ENCODE data around the gene DRD1. TPM values are rescaled to one million over a fixed set of nuclear protein-coding genes. Genes with fewer than 3 reads are reported as not detected.

DRD1 gene
- polyA plus RNA-seq, 1 of the 3 experiments (the other 2 are of a cell fraction) = not detected

DNA sequence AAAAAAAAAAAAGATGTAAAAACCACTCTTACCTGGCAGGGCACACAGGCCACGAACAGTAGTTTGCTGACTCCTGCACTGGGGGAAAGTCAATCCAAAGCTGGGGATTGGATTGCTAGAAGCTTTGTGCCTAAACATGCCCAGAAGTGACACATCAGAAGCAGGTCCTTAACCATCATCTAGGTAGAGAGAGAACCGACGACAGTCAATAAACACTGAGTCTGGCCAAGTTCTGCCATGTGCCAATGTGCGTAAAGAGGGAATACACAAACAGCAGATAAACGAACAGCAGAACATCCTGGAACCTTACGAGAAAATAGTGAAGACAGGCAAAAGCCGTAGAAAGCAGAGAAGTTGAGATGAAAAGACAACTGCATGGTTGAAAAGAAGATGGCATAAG, 49.3 kb upstream of the DRD1 start:
- H3K9me2 ChIP-seq = no peaks in the 10 kb centered on the region
- H3K27me3 ChIP-seq (ENCODE audit: insufficient read depth) = no peaks in the 10 kb centered on the region
- ChIA-PET POLR2A (no interaction called here), CTCF (no interaction called here)
- WGBS (ENCODE audit: low lambda C conversion rate) = 95% methylated on average over 7 of the region's 7 CpGs
- no peak for DNase-seq
- H3K4me2 ChIP-seq = no peak overlapping the region
- no peak overlapping the region for H3K27ac ChIP-seq (ENCODE audit: low read depth in 2 of 2, low read length in 1 of 2)
- H3F3A ChIP-seq (replicated peaks; ENCODE audit: insufficient read depth) = no peaks in the 10 kb centered on the region
- H4K20me1 ChIP-seq (ENCODE audit: insufficient read depth) = 0 out of 2 replicates have a peak, but pooled peaks cover 15% of the 10 kb centered on the region
- H3K36me3 ChIP-seq (replicated peaks in 1 of 2; ENCODE audit: control insufficient read depth in 1 of 2, insufficient read depth in 2 of 2, low read length in 1 of 2) = peaks cover 42 to 64% of the 10 kb centered on the region in 2 experiments
- H3K4me3 ChIP-seq (ENCODE audit: low read depth in 2 of 2, low read length in 1 of 2) = no peak overlapping the region
- H3K9me3 ChIP-seq = no peaks in the 10 kb centered on the region
- no peak overlapping the region for H3K9ac ChIP-seq
- TF ChIP-seq SMC3 (IDR thresholded peaks at IDR 0.05; ENCODE audit: low read depth, low read length) (no peak), RXRA (IDR thresholded peaks at IDR 0.05; ENCODE audit: borderline replicate concordance, low read depth) (no peak), JUND (IDR thresholded peaks at IDR 0.05) (no peak), FOSL2 (IDR thresholded peaks at IDR 0.05; ENCODE audit: borderline replicate concordance, low read depth) (no peak), RFX5 (IDR thresholded peaks at IDR 0.05; ENCODE audit: low read length) (no peak), TEAD4 (IDR thresholded peaks at IDR 0.05; ENCODE audit: borderline replicate concordance, insufficient read depth) (no peak), FOXJ3 (CRISPR knock-in tag; IDR thresholded peaks at IDR 0.05) (no peak), MEF2A (IDR thresholded peaks at IDR 0.05; ENCODE audit: borderline replicate concordance, low read depth) (no peak), FOXM1 (IDR thresholded peaks at IDR 0.05; ENCODE audit: low read depth) (no peak), CHD2 (IDR thresholded peaks at IDR 0.05; ENCODE audit: low read length, partially characterized antibody) (no peak), ELF1 (IDR thresholded peaks at IDR 0.05) (no peak), RAD21 (IDR thresholded peaks at IDR 0.05; ENCODE audit: low read length) (no peak), RCOR1 (IDR thresholded peaks at IDR 0.05; ENCODE audit: low read length) (no peak), REST (IDR thresholded peaks at IDR 0.05; ENCODE audit: low read depth, low read length) (no peak), TAF1 (IDR thresholded peaks at IDR 0.05; ENCODE audit: borderline replicate concordance, low read depth, low read length) (no peak), MAX (IDR thresholded peaks at IDR 0.05; ENCODE audit: low read depth) (no peak), POLR2AphosphoS5 (IDR thresholded peaks at IDR 0.05; ENCODE audit: low read depth, low read length) (no peak)
- TF ChIP-seq, protein P1, sequence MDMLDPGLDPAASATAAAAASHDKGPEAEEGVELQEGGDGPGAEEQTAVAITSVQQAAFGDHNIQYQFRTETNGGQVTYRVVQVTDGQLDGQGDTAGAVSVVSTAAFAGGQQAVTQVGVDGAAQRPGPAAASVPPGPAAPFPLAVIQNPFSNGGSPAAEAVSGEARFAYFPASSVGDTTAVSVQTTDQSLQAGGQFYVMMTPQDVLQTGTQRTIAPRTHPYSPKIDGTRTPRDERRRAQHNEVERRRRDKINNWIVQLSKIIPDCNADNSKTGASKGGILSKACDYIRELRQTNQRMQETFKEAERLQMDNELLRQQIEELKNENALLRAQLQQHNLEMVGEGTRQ (IDR thresholded peaks at IDR 0.05; ENCODE audit: borderline replicate concordance, low read depth, low read length) = no peak
- TF ChIP-seq, protein P2, sequence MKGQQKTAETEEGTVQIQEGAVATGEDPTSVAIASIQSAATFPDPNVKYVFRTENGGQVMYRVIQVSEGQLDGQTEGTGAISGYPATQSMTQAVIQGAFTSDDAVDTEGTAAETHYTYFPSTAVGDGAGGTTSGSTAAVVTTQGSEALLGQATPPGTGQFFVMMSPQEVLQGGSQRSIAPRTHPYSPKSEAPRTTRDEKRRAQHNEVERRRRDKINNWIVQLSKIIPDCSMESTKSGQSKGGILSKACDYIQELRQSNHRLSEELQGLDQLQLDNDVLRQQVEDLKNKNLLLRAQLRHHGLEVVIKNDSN (IDR thresholded peaks at IDR 0.05; ENCODE audit: borderline replicate concordance, low read depth) = no peak
- TF ChIP-seq, protein P3, sequence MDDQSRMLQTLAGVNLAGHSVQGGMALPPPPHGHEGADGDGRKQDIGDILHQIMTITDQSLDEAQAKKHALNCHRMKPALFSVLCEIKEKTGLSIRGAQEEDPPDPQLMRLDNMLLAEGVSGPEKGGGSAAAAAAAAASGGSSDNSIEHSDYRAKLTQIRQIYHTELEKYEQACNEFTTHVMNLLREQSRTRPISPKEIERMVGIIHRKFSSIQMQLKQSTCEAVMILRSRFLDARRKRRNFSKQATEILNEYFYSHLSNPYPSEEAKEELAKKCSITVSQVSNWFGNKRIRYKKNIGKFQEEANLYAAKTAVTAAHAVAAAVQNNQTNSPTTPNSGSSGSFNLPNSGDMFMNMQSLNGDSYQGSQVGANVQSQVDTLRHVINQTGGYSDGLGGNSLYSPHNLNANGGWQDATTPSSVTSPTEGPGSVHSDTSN (IDR thresholded peaks at IDR 0.05) = no peak
- H3K4me1 ChIP-seq (ENCODE audit: control insufficient read depth in 1 of 2, insufficient read depth in 2 of 2, low read depth in 1 of 2, low read length in 1 of 2) = no peaks in the 10 kb centered on the region; a peak in 2 of 4 replicates
- H2AFZ ChIP-seq (ENCODE audit: low read depth) = no peak overlapping the region
- peaks cover 55% of the 10 kb centered on the region for H3K79me2 ChIP-seq (ENCODE audit: insufficient read depth)

Data from SK-N-SH (cell line).